Natural killer cell (primary cell): Measurements from ENCODE around the gene PHACTR1. TPM values are rescaled to one million over a fixed set of nuclear protein-coding genes. Genes with fewer than 3 reads are reported as not detected.
"Not testable (repeated sequence)": the region's sequence is repeated elsewhere in the genome, so short reads cannot be mapped to it uniquely, and the experiment has no call there.

Source experiments
- ATAC-seq, 3 donors: fragments of 150-1000 bp in 2 of 3; fragments of 200-7000 bp in 1 of 3; cut with Tn5 transposase; 1 replicate in 1 of 3; 2 replicates in 2 of 3; pipeline ENCODE4 v1.10.0; 2021; ENCODE audit warnings: mild to moderate bottlenecking in 2 of 3, moderate library complexity in 2 of 3
- DNase-seq, 2 donors: peaks; one replicate each; pipeline versions ENCODE4 v3.0.0 to v3.0.0-alpha.2; 2013 to 2021; ENCODE audit warnings: mixed read lengths in 1 of 2
- H3K27ac ChIP-seq: one replicate; pipeline ENCODE4 v1.5.1; 2013; ENCODE audit warnings: mild to moderate bottlenecking, low read length
- H3K27me3 ChIP-seq: one replicate; pipeline ENCODE4 v1.6.1; 2013; ENCODE audit warnings: low read length; ENCODE audit not compliant: control insufficient read depth, insufficient read depth
- H3K36me3 ChIP-seq: one replicate; pipeline ENCODE4 v1.6.1; 2013; ENCODE audit warnings: low read length; ENCODE audit not compliant: control insufficient read depth, insufficient read depth
- H3K4me1 ChIP-seq: one replicate; pipeline ENCODE4 v1.6.1; 2013; ENCODE audit warnings: low read length; ENCODE audit not compliant: control insufficient read depth, insufficient read depth
- H3K4me3 ChIP-seq: one replicate; pipeline ENCODE4 v1.5.1; 2013; ENCODE audit warnings: low read length
- H3K9me3 ChIP-seq: one replicate; pipeline ENCODE4 v1.6.1; 2013; ENCODE audit warnings: low read length; ENCODE audit not compliant: control insufficient read depth, insufficient read depth
- H3K27ac Mint-ChIP-seq, 2 donors: one replicate each; pipeline ENCODE4 v1.8.0; 2022; ENCODE audit warnings: mild to moderate bottlenecking in 2 of 2, mixed read lengths in 2 of 2, moderate library complexity in 1 of 2
- H3K27me3 Mint-ChIP-seq, 2 donors: one replicate each; pipeline ENCODE4 v1.8.0; 2022; ENCODE audit warnings: low read depth in 2 of 2, mixed read lengths in 2 of 2
- H3K36me3 Mint-ChIP-seq: one replicate; pipeline ENCODE4 v1.8.0; 2022; ENCODE audit warnings: mixed read lengths
- H3K4me1 Mint-ChIP-seq, 2 donors: one replicate each; pipeline ENCODE4 v1.8.0; 2022; ENCODE audit warnings: mixed read lengths in 2 of 2
- H3K4me3 Mint-ChIP-seq: one replicate; pipeline ENCODE4 v1.8.0; 2022; ENCODE audit warnings: mild to moderate bottlenecking, moderate library complexity, mixed read lengths
- H3K9me3 Mint-ChIP-seq, 2 donors: one replicate each; pipeline ENCODE4 v1.8.0; 2022; ENCODE audit warnings: mixed read lengths in 2 of 2
- WGBS: methylation state at CpG from one replicate; pipeline ENCODE4 v1.1.7; 2013; ENCODE audit warnings: missing lambda C conversion rate; ENCODE audit not compliant: insufficient coverage; 5-methylcytosine and 5-hydroxymethylcytosine counted together
- intact Hi-C: fragments of 100-400 bp; cut with micrococcal nuclease; formaldehyde crosslinking; loops from one replicate; pipeline ENCODE4 v1.14.2; 2022
- total RNA-seq, 4 donors: library from RNA; stranded (reverse); fragments of 120-200 nt in 1 of 4; gene quantifications; one replicate each; pipeline versions ENCODE4 v1.2.3 to v1.2.4, GENCODE V29; 2013 to 2022
- TF ChIP-seq, protein P1 (sequence below): fragments of 200-600 bp; IDR thresholded peaks from one replicate; pipeline ENCODE4 v1.8.0; 2022; ENCODE audit warnings: antibody characterized with exemption

Gene PHACTR1
- total RNA-seq, 3 donors from 2014 or later (not counting 1 experiment from before 2014, with no cell fraction given), result 5.2 to 19.0 (median 5.4) TPM

DNA sequence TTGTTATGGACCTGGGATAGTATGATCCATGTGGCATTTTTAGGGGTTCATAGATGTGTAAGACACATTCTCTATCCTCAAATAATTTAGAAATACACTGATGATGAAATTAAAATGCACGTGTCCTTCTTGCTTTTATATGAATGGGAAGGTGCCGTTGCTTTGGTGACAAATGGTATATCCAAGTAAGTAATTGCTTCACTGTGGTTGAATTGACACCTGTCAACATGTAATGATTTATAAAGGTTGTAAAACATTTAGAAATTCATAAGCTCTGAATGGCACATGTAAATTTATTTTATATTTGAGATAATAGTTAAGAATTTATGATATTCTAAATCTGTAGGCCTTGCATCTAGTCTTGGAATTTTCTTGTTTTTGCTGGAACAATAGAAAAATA lies 227.0 kb downstream of the PHACTR1 start:
- no peak overlapping the region for H3K27ac Mint-ChIP-seq
- H3K9me3 ChIP-seq, result no peaks in the 10 kb centered on the region

DNA sequence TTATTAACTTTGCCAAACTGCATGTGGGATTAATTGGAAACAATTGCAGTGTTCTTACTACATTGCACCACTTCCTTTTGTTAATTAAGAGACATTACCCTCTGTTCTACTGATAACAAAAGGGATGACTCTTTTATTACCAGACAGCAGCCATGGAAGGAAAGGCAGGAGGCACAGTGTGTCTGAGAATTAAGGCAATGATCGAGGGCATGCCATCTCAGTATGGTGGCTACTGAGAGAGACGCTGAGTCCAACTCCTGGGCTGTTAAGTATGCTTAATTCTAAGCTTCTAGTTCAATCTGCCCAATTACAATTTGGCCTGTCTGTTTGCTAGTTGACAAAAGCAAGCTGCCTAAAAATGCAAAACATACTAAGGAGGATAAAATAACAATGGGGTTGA lies 227.4 kb downstream of the PHACTR1 start:
- Mint-ChIP-seq H3K9me3 (no peaks in the 10 kb centered on the region), H3K27me3 (peaks cover 0 to 9% of the 10 kb centered on the region in 2 donors), H3K36me3 (no peaks in the 10 kb centered on the region), H3K4me3 (no peak overlapping the region), H3K4me1 (peaks cover 7 to 8% of the 10 kb centered on the region in 2 donors), H3K27ac (no peak overlapping the region)
- DNase-seq (no peak), ATAC-seq (no peak)
- whole genome bisulfite sequencing, result 80% methylated on average over 2 of the region's 2 CpGs
- intact Hi-C loops, result no loop called here
- Histone ChIP-seq H3K4me3 (no peak overlapping the region), H3K27ac (no peak overlapping the region), H3K27me3 (no peaks in the 10 kb centered on the region), H3K4me1 (peaks cover 3% of the 10 kb centered on the region), H3K9me3 (no peaks in the 10 kb centered on the region), H3K36me3 (no peaks in the 10 kb centered on the region)
- TF ChIP-seq, protein P1, sequence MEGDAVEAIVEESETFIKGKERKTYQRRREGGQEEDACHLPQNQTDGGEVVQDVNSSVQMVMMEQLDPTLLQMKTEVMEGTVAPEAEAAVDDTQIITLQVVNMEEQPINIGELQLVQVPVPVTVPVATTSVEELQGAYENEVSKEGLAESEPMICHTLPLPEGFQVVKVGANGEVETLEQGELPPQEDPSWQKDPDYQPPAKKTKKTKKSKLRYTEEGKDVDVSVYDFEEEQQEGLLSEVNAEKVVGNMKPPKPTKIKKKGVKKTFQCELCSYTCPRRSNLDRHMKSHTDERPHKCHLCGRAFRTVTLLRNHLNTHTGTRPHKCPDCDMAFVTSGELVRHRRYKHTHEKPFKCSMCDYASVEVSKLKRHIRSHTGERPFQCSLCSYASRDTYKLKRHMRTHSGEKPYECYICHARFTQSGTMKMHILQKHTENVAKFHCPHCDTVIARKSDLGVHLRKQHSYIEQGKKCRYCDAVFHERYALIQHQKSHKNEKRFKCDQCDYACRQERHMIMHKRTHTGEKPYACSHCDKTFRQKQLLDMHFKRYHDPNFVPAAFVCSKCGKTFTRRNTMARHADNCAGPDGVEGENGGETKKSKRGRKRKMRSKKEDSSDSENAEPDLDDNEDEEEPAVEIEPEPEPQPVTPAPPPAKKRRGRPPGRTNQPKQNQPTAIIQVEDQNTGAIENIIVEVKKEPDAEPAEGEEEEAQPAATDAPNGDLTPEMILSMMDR, result no peak

More for the DNA sequence above, 227.0 kb downstream of the PHACTR1 start:
- Mint-ChIP-seq H3K36me3 (no peaks in the 10 kb centered on the region), H3K9me3 (no peaks in the 10 kb centered on the region), H3K4me3 (no peak overlapping the region), H3K27me3 (peaks cover 0 to 9% of the 10 kb centered on the region in 2 donors), H3K4me1 (peaks cover 7 to 8% of the 10 kb centered on the region in 2 donors)
- DNase-seq (no peak), ATAC-seq (no peak)
- 85% methylated on average over 2 of the region's 2 CpGs for WGBS
- intact Hi-C loops, result no loop called here
- no peaks in the 10 kb centered on the region for H3K36me3 ChIP-seq
- H3K27me3 ChIP-seq, result no peaks in the 10 kb centered on the region
- TF ChIP-seq, protein P1, result no peak
- no peak overlapping the region for H3K4me3 ChIP-seq
- H3K4me1 ChIP-seq, result peaks cover 3% of the 10 kb centered on the region
- H3K27ac ChIP-seq, result no peak overlapping the region

DNA sequence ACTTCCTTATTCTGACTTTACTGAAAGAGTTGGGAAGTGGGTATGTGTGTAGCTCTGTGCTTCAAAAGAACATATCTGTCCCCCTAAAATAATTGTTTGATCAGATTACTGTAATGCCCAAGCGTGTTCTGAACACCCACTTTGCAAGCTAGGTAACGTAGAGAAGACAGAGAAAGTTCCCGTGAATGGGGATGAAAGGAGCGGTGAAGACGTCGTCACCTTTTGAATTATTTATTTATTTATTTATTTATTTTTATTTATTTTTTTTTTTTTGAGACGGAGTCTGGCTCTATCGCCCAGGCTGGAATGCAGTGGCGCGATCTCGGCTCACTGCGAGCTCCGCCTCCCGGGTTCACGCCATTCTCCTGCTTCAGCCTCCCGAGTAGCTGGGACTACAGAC lies 228.0 kb downstream of the PHACTR1 start:
- WGBS, result 88% methylated on average over 3 of the region's 16 CpGs
- H3K4me1 Mint-ChIP-seq, result not testable (repeated sequence)

DNA sequence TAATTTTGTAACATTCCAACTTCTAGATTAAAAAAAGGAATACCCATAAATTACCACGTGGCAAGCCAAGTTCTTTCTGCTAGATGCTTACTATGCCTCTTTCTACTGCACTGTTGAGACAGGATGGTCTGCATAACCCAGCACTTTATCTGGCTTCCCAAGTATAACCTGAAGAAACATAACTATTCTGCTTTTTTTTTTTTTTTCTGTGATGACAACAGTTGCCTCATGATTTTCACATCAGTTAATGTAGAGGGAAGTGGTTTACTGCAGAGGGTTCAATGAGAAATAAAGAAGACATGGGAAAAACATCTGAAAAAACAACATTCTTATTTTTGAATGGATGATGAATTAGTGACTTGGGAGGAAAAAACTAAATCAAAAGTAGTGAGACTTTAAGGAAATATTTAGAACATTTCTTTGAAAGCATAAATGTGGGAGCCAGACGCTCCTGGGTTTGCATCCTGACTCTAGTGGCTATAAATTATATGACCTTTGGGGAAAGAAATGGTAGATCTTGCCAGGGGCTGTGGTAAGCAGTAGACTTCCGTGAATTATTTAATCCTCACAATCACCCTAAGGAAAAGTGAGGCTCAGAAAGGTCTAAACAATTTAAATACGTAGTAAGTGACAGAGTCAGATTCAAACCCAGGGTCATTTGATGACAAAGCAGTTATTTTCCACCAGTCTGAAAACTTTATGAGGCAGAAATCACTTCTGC lies 230.7 kb downstream of the PHACTR1 start:
- H3K27ac Mint-ChIP-seq, result no peak overlapping the region
- no peak for ATAC-seq
- Histone ChIP-seq H3K4me3 (no peak overlapping the region), H3K27me3 (no peaks in the 10 kb centered on the region), H3K4me1 (no peaks in the 10 kb centered on the region), H3K9me3 (no peaks in the 10 kb centered on the region), H3K36me3 (no peaks in the 10 kb centered on the region), H3K27ac (no peak overlapping the region)
- peaks cover 5 to 12% of the 10 kb centered on the region in 2 donors for H3K27me3 Mint-ChIP-seq
- H3K4me1 Mint-ChIP-seq, result no peaks in the 10 kb centered on the region
- no peaks in the 10 kb centered on the region for H3K36me3 Mint-ChIP-seq
- 27% methylated on average over 4 of the region's 4 CpGs for WGBS
- TF ChIP-seq, protein P1, result no peak
- H3K4me3 Mint-ChIP-seq, result no peak overlapping the region
- no peaks in the 10 kb centered on the region for H3K9me3 Mint-ChIP-seq
- no peak for DNase-seq
- intact Hi-C loops, result no loop called here

More for the DNA sequence above, 228.0 kb downstream of the PHACTR1 start:
- H3K4me3 Mint-ChIP-seq, H3K36me3 Mint-ChIP-seq, H3K27ac Mint-ChIP-seq, H3K9me3 Mint-ChIP-seq, H3K36me3 ChIP-seq, H3K9me3 ChIP-seq, H3K27me3 ChIP-seq, intact Hi-C loops, H3K27me3 Mint-ChIP-seq, H3K27ac ChIP-seq, ATAC-seq, H3K4me1 ChIP-seq, DNase-seq, H3K4me3 ChIP-seq: not testable (repeated sequence)
